ENCODE data around the gene RB1.

RB1 gene

DNA sequence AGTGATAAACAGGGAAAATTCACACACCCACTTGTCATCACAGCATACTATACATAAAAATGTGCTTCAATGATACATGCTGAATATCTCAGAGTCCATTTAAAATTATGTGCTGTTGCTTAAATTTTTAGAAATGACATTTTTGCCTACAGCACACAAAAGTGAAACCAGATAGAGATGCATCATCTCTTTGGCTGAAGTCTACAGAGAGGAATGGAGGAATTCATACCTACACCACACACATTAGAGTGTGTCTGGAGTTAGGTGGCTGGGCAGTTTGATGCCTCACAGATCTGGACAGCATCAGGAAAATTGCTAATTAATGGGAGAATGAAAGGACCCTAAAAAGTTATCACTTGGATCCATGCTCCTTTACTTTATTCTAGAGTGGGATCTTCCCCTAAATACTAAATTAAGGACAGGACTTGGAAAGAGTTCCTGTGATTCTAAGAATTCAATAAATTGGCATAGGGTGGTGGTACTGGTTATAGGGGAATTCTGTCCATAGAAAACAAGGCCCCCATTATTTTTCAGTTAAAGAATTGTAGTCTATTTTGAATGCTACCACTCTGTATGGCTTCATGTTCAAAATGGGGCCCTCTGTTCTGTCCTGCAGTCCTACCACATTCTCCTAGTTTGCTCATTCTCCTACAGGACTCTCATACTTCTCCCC is 188.0 kb downstream of the RB1 start:
- no peak overlapping the region for H3K4me3 ChIP-seq (ENCODE audit: low read depth, low read length)
- TF ChIP-seq, protein P1, sequence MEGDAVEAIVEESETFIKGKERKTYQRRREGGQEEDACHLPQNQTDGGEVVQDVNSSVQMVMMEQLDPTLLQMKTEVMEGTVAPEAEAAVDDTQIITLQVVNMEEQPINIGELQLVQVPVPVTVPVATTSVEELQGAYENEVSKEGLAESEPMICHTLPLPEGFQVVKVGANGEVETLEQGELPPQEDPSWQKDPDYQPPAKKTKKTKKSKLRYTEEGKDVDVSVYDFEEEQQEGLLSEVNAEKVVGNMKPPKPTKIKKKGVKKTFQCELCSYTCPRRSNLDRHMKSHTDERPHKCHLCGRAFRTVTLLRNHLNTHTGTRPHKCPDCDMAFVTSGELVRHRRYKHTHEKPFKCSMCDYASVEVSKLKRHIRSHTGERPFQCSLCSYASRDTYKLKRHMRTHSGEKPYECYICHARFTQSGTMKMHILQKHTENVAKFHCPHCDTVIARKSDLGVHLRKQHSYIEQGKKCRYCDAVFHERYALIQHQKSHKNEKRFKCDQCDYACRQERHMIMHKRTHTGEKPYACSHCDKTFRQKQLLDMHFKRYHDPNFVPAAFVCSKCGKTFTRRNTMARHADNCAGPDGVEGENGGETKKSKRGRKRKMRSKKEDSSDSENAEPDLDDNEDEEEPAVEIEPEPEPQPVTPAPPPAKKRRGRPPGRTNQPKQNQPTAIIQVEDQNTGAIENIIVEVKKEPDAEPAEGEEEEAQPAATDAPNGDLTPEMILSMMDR (conservative IDR thresholded peaks at IDR 0.05; ENCODE audit: low read depth, low read length): no peak
- peak; percentile 23 for DNase-seq (ENCODE audit: low read depth)

DNA sequence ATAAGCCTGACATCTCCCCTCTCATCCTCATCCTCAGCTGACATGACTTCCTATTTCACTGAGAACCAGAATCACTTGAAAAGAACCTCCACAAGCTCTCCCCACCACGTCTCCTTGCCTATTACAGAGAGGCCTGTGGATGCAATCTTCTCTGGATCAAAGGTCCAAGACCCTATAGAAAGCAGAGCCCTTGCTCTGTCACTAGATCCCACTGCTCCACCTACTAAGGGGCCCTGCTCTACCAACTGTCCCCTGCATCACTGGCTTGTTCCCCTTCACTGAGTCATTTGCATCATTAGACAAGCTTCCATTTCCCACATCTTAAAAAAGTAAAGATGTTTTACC is 188.5 kb downstream of the RB1 start:
- TF ChIP-seq, protein P1 (conservative IDR thresholded peaks at IDR 0.05; ENCODE audit: low read depth, low read length): no peak
- no peak for DNase-seq (ENCODE audit: low read depth)
- H3K4me3 ChIP-seq (ENCODE audit: low read depth, low read length): no peak overlapping the region

DNA sequence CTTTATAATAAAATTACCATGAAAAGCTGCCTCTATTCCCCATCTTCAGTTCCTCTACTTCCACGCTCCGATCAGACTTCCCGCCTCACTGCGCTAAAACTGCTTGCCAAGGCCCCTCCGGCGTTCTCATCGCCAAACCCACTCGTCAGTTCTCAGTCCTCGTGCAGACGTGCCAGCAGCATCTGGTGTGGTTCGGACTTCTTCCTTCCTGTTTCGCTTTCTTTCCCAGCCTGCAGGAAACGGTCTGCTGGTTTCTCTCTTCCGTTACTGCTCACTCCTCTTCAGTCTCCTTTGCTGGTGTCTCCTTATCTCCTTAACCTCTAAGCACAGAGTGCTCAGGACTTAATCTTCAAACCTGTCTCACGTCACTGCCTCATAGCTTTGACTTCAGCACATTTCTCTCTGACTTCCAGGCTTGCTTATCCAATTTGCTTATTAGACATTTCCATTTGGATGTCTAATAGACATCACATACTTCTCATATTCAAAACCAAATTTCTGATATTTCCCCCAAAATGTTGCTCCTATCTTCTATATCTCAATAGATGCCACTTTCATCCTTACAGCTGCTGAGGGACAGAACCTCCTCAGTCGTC is 189.0 kb downstream of the RB1 start:
- TF ChIP-seq, protein P1 (conservative IDR thresholded peaks at IDR 0.05; ENCODE audit: low read depth, low read length): no peak
- no peak overlapping the region for H3K4me3 ChIP-seq (ENCODE audit: low read depth, low read length)
- no peak for DNase-seq (ENCODE audit: low read depth)

DNA sequence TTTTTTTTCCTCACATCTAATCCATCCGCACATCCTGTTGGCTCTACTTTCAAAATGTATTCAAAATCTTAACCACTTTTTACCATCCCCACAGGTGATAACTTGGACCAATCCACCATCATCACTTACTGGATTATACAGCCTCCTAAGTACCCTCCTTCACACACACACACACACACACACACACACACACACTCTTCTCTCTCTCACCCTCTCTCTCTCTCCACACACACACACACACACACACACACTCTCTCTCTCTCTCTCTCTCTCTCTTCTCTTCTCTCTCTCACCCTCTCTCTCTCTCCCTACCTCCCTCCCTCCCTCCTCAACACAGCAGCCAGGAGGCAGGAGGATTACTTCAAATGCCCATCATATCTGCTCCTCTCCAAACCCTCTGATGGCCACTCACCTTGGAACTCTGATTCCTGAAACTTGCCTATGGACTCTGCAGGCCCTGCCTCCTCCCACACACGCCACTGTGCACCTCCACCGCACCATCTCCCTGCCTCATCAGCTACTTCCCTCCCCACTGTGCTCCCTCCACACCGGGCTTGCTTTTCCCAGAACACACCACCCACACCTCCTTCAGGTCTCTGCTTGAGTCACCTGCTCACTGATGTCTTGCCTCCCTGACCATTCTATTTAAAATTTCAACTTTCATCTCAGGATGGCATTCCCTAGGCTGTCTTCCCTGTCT is 189.7 kb downstream of the RB1 start:
- TF ChIP-seq, protein P1 (conservative IDR thresholded peaks at IDR 0.05; ENCODE audit: low read depth, low read length): no peak
- DNase-seq (ENCODE audit: low read depth): no peak
- H3K4me3 ChIP-seq (ENCODE audit: low read depth, low read length): no peak overlapping the region

DNA sequence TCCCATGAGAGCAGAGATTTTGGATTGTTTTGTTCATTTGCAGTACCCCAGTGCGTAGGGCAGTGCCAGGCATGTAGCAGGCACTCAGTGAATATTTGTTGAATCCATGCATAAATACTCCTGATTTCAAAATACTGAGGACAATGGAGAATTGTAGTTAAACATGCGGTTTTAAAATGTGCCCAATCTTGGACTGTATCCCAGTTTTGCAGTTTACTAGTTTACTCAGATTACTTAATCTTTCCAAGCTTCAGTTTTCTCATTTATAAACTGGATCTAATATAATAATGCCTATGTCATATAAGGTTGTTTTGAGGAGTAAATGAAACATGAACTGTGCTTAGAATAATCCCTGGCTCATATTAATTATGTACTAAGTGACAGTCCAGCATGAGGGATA is 190.3 kb downstream of the RB1 start:
- DNase-seq (ENCODE audit: low read depth): no peak
- H3K4me3 ChIP-seq (ENCODE audit: low read depth, low read length): no peak overlapping the region
- TF ChIP-seq, protein P1 (conservative IDR thresholded peaks at IDR 0.05; ENCODE audit: low read depth, low read length): no peak

DNA sequence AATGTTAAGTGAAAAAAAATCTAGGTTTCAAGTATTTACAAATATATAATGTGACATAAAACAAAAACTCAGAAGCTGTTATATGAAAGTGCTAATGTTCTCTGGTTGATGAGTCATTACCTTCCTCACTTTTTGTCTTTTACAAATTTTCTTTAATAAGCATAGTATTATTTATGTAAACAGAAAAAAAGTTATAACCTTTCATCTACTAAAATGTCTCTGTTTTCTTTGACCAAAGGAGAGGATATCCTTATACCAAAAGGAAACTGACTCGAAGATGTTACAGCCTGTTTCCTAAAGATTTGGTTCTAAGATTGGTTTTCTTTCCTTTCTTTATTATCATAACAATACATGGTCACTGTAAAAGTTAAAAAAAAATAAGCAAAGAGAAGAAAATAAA is 191.3 kb downstream of the RB1 start:
- H3K4me3 ChIP-seq (ENCODE audit: low read depth, low read length): no peak overlapping the region
- TF ChIP-seq, protein P1 (conservative IDR thresholded peaks at IDR 0.05; ENCODE audit: low read depth, low read length): no peak
- DNase-seq (ENCODE audit: low read depth): no peak

All from choroid plexus epithelial cell (primary cell).